Kidney capillary endothelial cell (primary cell): ENCODE measurements around the gene PTPRD.
A peak's percentile ranks its signal among the peaks of the same experiment; 100 is the strongest.

Experiments used
- DNase-seq: peaks from one replicate; pipeline ENCODE4 v3.0.0-alpha.2; 2018; ENCODE audit warnings: low spot score

The PTPRD gene

DNA sequence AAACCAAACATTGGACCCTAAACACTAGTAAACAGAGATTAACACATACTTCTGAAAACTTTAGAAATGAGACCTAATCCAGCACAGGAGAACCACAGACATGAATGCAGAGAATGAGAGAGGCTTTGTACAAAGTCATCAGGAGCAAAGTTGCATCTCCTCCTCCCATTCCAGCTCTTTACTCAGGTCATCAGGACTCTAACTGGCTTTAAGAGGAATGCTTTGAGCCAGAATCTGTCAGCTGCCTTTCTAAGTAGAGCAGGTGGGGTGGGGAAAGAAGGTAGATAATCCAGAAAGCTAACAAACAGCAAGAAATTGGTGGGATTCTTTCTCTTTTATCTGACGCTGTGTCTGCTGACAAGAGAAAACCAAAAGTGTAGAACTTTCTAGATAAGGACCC, 2230.5 kb downstream of the PTPRD start:
- no peak for DNase-seq

DNA sequence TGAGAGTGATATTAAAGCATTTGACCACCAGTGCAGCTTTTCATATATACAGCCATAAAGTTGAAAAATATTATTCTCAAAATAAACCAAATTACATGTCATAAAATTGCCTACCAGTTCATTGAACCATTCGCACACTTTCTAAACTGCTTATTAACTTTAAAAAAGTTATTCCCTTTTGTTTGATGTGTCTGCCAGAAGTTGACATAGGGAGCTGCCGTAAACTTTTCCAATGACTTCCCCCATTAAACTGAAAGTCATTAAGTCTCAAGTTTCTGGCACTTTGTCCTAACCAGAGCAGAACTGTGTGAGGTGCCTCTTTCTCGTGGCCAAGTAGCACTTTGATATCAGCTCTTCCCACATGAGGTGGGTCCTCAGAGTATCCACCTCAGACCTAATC, 2231.2 kb downstream of the PTPRD start:
- DNase-seq, result no peak

DNA sequence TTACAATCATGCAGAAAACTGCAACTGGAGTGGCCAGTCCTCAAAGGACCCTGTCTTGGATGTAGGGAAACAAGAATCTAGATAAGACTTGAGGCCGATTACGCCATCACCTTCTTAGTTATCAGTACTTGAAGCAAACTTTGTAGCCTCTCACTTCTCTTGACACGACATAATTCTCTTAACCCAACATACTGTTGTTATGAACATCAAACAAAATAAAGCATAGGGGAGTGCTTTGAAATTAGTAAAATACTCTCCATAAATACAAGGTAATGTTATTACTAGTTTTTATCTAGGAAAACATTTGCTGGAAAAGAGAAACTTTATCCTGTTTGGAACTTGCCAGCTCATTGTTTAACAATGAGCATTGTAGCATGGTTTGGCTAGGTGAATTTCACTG, 2238.3 kb downstream of the PTPRD start:
- DNase-seq, result no peak

DNA sequence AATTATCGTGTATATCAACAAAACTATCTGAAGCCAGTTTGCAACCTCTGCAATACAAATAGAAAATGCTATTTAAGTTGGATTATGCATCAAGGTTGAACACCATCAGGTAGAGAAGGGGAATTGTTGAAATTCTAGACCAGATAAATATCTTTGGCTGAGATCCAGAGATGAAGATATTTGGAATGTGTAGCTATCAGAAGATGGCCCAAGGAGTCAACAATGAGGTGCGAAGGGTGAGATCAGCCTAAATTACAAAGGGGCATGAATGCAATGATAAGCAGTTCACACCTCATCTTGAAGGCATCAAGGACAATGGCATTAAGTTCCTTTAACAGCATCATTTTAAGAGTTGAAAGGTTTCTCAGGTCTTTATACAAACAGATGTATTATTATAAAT, 2241.1 kb downstream of the PTPRD start:
- DNase-seq, result no peak

DNA sequence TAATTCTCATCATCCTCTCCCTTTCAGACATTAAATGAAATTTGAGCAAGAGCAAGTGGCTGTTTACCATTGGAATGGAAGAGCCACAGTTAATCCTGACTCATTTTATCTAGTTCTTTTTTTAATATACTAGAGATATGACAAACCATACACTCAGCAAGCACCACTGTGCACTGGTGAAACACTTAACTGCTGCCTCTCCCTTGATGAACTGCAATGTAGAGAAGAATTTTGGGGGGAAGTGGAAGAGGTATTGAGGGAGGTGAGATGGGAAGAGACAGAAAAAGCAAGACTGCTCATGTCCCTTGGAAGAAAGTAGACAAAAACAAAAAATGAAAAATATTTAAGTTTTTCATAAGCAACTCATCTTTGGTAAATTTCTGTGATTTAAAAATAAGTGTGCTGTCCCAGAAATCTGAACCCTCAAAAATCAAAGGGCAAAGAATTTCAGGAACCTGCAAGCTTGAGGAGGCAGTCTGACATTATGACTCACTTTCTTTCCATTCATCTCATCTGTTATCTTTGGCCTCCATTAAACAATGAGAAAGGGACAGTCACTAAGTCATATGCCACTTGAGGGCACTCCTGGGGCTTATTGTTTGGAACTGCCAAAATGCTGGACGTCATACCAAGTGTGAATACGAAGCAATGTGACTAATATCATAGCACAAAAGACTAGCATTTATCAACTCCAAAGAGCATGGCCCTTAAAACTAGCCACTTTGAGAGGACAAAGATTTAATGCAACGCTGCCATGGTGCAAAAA, 2246.5 kb downstream of the PTPRD start:
- DNase-seq, result peak; percentile 81

DNA sequence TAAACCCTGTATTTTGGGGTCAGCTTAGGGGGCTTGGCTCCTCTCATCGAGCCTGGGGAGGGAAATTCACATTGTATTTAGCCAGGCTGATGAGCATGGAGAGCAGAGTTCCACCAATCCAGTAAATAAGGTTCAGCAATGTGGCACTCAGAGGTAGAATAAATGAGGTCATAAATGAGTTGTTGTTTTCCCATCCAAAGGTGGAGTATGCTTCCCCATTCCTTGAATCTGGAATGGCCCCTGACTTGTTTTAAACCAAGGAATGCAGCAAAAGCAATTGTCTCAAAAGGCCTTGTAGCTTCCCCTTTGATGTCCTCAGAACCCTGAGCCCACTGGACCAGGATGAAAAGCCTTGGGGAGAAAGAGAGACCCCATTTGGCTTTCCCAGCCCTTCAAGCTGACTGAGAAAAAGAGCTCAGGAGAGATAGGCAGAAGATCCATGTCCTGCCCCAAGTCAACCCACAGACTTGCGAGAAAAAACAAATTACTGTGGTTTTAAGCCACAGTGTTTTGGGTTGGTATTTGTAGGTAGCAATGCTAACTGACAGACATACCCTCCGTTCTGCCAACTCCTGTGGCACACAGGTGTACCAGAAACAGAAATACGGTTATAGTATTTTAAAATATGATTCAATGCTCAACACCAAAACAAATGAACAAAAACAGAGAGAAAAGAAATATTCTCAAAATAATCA, 2247.2 kb downstream of the PTPRD start:
- DNase-seq, result no peak

DNA sequence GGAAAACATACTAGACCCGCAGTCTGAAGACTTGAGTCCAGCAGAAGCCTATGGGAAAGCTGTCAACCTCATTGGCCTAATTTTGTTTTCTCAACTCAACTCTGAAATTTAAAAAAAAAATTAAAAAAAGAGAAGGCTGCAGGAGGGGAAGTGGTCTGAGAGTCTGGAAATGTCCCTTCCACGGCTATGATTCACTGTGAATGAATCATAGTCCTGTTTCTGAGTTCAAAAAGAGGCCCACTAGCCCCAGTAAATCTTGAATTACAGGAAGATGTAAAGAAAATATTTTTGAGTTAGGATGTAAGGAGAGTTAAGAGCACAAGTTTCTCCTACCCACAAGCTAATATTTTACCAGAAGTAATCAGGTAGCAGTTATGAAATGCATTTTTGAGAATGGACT, 2247.8 kb downstream of the PTPRD start:
- peak; percentile 66 for DNase-seq

DNA sequence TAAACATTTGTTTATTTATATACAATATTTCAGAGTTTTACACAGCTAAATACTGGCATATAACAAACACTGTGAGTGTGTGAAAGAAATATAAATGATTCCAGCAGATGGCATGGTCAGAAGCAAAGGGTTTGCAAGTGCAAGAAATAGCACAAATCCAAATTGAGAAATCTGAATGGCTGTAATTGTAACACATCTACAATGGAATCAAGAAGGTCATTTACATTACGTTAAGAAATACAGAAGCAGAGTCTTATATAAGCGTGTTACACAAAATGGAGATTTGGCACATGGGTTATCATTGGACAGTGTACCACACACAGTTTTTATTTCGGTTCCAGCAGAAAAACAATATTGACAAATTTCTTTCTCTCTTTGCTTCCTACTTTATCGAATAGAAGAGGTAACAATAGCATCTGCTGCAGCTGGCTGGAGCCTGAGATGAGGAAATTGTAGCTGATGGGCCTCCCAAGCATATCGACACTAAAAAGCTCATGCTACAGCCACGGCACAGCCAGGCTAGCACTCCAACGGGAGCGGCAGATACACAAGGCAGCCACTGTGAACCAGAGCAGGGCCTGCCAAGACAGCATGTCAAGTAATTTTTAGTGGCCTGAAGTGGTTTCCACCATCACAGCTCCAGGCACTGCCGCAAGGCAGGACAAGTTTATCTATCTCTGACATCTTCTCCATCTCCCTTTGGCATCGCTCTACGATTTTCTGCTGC, 2248.6 kb downstream of the PTPRD start:
- no peak for DNase-seq

DNA sequence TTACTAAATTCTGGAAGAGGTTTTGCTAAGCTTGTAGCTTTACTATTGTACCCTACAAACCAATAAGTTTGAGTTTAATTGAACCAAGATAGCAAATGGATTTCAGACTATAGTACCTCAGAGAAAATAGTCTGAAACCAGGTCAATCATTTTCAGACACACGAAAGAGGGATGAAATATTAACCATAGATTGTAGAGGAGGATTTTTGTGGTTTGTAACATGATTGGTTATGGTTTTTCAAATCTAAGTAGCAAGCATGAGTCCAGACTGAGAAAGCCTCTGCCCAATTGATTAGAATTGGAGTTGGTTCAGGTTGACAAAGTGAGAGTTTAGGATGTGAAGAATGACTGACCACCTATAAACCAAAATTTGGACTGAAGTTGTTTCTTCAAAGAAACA, 2250.6 kb downstream of the PTPRD start:
- no peak for DNase-seq

DNA sequence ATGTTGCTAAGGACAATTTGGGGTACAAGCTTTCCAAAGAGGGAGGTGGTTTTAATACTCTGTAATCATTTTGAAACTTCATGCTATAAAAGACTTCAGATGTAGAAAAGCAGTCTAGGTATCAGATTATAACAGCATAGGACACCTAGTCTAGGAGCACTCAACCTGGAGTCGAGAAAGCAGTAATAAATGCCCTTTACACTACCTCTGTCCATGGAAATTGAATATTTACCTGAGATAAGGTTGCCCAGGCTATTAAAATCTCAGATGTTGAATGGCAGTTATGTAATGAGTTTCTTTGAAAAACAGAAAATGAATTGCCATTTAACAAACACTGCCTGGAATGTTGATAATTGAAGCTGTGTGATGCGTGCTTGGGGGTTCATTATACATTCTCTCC, 2251.4 kb downstream of the PTPRD start:
- DNase-seq, result no peak

DNA sequence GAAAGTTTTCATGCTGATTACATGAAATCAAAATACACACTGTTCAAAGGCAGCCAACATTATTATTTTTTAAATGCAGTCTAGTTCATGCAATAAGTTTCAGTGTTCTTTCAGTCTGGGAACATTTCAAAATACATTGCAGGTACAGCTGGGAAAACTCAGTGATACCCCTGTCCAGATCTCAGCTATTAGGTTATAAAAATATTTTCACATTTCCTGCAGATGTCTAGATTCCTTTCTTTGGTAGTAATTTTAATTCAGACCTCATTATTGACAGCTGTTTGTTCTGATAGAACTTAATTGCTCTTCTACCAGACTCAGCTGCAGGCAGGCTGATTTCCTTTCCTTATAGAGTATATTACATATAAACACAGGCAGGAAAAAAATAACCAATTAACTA, 2256.4 kb downstream of the PTPRD start:
- no peak for DNase-seq

DNA sequence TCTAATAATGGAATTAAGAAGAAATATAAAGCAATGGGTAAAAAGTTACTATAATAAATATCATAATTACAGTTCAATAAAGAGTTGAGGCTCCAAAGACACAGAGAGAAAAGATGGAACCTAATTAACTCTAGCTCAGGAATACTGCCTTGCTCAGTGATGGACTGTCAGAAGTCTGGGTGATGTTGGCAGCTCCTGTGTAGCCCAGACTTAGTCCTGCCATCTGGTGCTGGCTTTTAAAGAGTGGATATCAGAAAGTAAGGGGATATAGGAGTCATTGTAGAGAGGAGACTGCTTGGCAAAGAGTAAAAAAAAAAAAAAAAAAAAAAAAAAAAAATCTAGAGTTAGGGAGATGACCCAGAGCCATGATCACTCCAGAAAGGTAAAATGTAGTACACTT, 2261.4 kb downstream of the PTPRD start:
- DNase-seq, result no peak

DNA sequence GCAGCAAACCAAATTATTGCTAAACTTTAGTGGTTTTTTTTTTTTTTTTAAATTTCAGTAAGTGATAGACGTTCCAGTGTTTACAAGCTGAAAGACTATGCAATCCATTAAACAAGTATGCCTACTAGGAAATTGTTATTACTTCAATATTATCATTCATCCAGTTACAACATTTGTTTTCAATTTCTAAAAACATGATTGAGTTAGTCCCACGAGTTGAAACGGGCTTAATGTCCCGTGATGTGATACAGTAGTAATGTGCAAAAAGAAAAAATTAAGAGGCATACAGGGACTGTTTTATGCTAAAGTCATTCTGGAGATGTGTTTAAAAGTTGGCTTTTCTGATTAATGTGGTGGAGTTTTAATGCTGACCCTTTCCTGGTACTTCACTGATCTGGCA, 2262.9 kb downstream of the PTPRD start:
- DNase-seq, result no peak

DNA sequence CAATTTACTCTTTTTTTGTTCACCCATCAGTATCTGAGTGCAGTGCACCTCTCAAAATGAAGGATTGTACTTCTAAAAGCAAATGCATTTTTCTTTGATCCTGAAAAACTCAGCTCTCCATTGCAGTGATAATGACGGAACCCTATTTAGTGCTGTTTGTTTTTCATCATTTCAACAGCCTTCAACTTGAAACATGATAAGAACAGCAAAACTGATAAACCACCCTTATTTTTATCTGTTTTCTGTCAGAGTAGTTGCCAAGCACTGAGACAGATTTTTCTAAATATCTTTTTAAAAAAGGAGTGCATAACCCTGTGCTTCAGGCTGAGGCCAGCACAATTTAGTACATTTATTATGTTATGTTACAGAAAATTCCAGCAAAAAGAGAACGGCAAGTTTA, 2263.4 kb downstream of the PTPRD start:
- no peak for DNase-seq

DNA sequence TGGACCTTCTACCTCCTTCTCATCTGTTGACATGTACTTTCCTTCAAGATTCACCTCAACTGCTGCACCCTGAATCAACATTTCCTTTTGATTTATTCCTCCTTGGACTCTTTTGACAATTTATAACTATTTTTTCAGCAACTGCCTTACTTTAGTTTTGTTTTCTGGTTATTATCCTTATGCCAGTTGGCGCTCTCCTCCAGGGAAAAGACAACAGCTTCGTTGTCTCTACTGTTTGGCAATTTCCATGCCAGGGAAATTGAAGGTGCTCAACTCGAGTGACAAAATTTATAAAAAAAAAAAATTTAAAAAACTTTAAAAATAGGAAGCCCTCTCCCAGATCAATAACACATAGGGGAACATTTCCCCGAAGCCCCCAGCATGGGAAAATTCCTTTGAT, 2264.0 kb downstream of the PTPRD start:
- no peak for DNase-seq

DNA sequence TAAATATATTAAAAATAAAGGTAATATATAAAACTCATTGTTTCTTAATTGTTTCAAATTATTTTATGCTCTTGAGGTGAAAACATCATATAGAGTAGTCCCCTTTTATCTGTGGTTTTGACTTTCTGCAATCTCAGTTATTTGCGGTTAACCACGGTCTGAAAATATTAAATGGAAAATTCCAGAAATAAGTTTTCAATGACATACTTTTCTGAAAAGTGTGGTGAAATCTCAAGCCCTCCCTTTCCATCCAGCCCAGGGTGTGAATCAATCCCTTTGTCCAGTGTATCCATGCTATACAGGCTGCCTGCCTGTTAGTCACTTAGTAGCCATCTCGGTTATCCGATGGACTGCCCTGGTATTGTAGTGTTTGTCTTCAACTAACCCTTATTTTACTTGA, 2266.5 kb downstream of the PTPRD start:
- no peak for DNase-seq

DNA sequence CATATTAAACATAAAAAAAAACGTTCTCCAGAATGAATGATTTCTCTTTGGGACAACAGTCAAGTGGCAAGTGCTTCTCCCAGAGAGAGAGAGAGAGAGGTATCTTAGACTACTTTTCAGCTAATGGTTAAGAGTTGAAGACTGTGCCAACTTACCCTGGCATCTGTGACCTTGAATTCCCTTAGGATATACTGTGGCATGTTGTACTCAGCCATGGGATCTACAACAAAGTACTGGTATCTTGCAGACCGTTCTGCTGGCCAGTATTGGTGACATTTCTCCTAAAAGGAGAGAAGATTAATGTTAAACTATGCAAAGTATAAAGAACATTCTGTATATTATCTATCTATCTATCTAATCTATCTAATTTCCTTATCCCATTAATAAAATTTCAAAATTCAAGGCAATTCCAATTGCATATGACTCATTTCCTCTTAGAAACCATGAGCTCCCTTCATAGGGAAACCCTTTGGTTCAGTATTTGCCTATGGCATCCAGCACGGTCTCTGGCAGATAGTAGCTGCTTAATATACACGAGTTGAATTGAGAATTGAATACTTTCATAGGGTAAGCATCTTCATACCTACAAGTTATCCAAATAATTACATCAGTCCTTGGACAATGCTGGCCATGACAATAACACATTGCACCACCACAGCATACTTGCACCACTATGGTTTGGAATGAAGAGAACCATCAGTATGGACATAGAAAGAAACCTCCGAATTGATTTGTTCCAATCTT, 2273.9 kb downstream of the PTPRD start:
- DNase-seq, result no peak

DNA sequence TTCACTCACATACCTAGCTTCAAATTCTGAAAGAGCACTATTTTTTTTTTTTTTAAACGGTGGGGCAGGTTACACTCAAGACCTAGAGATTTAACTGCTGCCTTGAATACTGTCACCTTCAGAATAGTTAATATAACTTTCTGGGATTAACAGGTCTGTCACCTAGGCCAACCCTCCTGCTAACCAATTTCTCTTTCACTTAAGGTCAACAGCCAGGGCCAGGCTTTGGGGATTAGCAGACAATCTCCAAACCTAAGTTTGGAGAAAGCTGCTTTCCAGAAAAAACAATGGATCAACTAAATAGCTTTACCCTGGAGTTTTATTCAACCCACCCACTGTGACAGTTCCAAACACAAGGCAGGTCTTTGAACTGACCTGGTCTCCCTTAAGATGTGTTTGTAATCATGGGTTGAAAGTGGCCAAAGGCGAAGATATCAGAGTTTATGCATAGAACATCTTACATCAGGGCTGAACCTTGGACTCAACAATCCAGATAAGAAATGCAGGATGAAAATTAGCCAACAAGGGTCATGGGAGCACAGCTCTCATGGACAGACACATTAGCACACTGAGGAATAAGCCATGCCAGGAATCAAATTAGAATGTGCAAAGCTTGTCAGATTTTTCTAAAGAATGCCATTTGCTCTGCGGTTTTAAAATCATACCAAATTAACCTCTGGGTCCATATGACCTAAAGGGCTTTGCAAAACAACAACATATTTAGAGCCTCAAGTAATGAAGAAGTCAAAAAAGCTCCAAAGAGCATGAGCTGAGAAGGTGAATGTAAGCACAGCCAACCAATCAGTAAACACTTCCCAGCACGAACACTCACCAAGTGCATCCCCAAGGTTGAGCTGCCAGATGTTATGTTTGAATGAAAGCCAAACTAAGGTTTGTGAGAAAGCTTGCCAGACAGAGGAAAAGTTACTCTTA, 2274.7 kb downstream of the PTPRD start:
- no peak for DNase-seq

DNA sequence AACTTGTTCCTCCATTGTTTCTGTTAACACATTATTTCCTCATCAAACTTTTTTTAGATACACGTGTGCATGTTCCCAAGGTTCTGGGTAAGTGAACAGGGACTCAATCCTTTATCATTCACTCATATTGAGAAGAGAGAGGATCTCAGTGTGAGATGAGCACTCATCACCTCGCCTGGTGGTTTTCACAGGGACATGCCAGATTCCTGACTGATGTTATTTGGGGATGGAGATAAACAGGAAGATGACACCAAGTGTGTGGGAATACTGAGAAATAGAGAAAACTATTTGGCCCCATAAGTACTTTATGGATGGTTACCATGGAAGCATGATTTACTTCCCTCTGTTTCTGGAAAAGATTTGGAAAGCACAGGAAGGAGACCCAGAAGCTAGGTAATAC, 2279.9 kb downstream of the PTPRD start:
- DNase-seq, result no peak

DNA sequence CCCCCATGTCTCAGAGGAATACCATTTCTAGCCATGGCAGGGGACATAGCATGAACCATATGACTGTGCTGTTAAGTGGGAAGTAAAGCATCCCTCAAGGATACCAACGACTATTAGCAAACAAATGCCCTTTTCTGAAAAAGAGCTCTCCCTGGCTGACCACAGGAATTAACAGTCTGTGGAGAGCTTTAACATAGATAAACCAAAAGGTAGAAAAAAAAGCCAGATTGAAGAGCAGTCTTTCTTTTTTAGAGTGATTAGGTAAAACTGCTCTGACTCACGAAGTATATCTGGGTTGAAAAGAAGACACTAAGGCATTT, 2280.5 kb downstream of the PTPRD start:
- no peak for DNase-seq

DNA sequence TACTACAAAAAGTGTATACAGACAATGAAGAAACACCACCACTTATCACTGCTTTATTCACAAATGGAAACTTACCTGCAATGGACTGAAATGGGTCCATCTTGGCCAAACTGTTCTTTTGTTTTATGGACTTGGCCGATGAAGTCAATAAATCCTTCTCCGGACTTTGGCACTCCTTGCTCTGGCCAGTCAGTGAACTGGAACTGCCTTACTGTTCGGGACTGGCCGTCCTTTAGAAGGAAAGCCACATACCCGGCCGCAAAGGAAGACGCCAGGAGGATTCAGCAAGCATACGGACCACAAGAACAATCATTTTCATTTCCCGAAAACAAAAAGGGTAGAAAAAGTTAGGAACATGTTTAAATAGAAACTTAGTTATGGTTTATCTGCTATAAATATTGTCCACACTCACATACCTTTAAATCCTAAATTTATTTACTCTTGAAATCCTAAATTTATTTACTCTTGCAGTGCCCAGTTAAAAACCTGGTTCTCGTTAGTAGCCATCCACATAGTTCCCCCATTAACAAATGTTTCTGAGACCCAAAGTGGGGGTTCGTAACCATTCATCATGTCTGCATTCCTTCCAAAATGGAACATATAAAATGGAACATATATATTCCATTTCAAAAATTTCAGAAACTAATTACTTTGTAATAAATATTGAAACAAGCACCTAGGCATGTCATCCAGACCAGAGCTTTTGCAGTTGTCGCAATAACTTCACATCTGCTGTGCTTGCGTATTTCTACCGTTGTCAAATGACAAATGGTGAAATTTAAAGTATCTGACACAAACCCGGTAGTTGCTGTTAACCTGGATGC, 2281.1 kb downstream of the PTPRD start:
- DNase-seq, result no peak
